BE2C (cell line): Measurements from ENCODE around the gene UBQLN2.
"Not testable (repeated sequence)": the region's sequence is repeated elsewhere in the genome, so short reads cannot be mapped to it uniquely, and the experiment has no call there.

Experiments used
- DNase-seq: peaks from one replicate; pipeline ENCODE4 v3.0.0-alpha.2; 2020
- H3K27me3 ChIP-seq: fragments of 250-450 bp; sonication (Bioruptor Pico); 2 replicates; pipeline ENCODE4 v1.5.1; 2020; ENCODE audit warnings: mild to moderate bottlenecking
- H3K36me3 ChIP-seq: fragments of 250-450 bp; sonication (Bioruptor Pico); 2 replicates; pipeline ENCODE4 v1.5.1; 2020; ENCODE audit warnings: mild to moderate bottlenecking
- H3K4me1 ChIP-seq: fragments of 250-450 bp; sonication (Bioruptor Pico); 2 replicates; pipeline ENCODE4 v1.5.1; 2020
- H3K4me3 ChIP-seq: 2 replicates; pipeline ENCODE4 v1.5.1; 2011; ENCODE audit warnings: low read depth, low read length
- H3K9me3 ChIP-seq: fragments of 250-450 bp; sonication (Bioruptor Pico); 2 replicates; pipeline ENCODE4 v1.5.1; 2020
- TF ChIP-seq, protein P1 (sequence below): IDR thresholded peaks from 2 replicates; pipeline ENCODE4 v1.5.1; 2012; ENCODE audit warnings: mild to moderate bottlenecking, low read depth, low read length

The UBQLN2 gene

DNA sequence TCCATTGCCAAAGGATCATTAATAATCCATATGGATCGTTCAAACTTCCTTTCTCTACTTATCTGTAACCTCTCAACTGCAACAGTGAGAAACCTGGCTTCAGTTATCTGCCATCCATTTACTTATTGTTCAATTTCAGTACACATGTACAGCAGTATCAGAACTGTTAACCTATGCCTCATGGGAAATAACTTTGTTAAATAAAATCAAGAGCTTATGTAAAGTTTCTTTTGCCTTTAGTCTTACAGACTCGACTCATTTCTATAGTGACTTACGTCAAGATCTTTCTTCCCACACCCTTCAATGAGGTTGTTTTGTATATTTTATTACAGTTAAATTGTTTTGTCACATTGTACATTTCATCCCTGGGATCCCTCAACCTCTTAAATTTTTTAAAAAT is 11.4 kb downstream of the UBQLN2 start:
- Histone ChIP-seq H3K27me3 (no peaks in the 10 kb centered on the region), H3K9me3 (no peaks in the 10 kb centered on the region), H3K36me3 (peaks cover under 1% of the 10 kb centered on the region; the same call in 1 of the 2 replicates), H3K4me1 (no peaks in the 10 kb centered on the region), H3K4me3 (no peak overlapping the region)
- TF ChIP-seq, protein P1, sequence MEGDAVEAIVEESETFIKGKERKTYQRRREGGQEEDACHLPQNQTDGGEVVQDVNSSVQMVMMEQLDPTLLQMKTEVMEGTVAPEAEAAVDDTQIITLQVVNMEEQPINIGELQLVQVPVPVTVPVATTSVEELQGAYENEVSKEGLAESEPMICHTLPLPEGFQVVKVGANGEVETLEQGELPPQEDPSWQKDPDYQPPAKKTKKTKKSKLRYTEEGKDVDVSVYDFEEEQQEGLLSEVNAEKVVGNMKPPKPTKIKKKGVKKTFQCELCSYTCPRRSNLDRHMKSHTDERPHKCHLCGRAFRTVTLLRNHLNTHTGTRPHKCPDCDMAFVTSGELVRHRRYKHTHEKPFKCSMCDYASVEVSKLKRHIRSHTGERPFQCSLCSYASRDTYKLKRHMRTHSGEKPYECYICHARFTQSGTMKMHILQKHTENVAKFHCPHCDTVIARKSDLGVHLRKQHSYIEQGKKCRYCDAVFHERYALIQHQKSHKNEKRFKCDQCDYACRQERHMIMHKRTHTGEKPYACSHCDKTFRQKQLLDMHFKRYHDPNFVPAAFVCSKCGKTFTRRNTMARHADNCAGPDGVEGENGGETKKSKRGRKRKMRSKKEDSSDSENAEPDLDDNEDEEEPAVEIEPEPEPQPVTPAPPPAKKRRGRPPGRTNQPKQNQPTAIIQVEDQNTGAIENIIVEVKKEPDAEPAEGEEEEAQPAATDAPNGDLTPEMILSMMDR, result no peak
- no peak for DNase-seq

DNA sequence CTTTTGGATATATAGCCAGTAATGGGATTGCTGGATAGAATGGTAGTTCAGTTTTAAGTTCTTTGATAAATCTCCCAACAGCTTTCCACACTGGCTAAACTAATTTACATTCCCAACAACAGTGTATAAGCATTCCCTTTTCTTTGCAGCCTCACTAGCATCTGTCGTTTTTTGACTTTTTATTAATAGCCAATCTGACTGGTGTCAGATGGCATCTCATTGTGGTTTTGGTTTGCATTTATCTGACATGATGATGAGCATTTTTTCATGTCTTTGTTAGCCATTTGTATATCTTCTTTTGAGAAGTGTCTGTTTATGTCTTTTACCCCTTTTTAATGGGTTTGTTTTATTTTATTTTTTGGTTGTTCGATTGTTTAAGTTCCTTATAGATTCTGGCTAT is 13.3 kb downstream of the UBQLN2 start:
- Histone ChIP-seq H3K9me3 (no peaks in the 10 kb centered on the region), H3K4me3 (no peak overlapping the region), H3K4me1 (no peaks in the 10 kb centered on the region), H3K36me3 (no peaks in the 10 kb centered on the region), H3K27me3 (no peaks in the 10 kb centered on the region)
- DNase-seq, result no peak
- TF ChIP-seq, protein P1, result no peak

DNA sequence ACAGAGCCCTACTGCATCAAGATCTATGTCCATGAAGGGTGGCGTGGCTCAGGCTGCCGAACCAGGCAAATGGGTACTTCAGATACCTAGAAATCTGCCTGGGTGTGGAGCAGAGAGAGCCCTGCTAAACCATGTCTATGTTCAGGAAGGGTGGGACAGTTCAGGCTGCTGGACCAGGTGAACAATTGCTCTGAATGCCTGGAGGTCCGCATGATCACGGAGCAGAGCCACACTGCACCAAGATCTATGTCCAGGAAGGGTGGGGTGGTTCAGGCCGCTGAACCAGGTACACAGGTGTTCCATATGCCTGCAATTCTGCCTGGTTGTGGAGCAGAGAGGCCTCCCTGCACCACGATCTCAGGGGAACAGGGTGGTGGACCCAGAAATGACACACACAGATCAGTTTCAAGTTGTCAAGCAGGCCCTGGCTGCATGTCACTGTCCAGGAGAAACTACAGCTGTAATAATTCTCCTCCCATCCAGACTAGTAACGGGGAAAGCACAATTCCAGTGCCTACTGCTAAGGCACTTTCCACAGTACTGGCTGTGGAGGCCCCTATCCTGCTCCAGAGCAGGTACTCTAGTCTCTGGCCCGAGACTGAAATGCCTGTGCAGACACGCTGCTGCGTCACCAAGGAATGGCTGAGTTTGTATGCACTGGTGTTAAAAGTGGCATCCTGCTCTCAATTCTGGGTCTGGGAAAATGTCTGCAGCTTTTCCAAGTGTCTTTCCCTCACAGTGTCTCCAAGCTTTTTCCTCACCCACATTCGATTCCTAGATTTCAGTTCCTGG is 25.2 kb downstream of the UBQLN2 start:
- no peaks in the 10 kb centered on the region for H3K9me3 ChIP-seq
- H3K4me1 ChIP-seq, result no peaks in the 10 kb centered on the region
- H3K36me3 ChIP-seq, result no peaks in the 10 kb centered on the region
- no peak for DNase-seq
- TF ChIP-seq, protein P1, result no peak
- H3K4me3 ChIP-seq, result no peak overlapping the region
- H3K27me3 ChIP-seq, result no peaks in the 10 kb centered on the region

DNA sequence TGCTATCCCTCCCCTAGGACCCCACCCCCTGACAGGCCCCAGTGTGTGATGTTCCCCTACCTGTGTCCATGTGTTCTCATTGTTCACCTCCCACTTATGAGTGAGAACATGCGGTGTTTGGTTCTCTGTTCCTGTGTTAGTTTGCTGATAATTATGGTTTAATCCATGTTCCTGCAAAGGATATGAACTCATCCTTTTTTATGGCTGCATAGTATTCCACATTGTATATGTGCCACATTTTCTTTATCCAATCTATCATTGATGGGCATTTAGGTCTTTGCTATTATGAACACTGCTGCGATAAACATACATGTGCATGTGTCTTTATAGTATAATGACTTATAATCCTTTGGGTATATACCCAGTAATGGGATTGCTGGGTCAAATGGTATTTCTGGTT is 28.4 kb downstream of the UBQLN2 start:
- not testable (repeated sequence) for H3K36me3 ChIP-seq, H3K27me3 ChIP-seq, H3K9me3 ChIP-seq, H3K4me3 ChIP-seq, H3K4me1 ChIP-seq, DNase-seq

DNA sequence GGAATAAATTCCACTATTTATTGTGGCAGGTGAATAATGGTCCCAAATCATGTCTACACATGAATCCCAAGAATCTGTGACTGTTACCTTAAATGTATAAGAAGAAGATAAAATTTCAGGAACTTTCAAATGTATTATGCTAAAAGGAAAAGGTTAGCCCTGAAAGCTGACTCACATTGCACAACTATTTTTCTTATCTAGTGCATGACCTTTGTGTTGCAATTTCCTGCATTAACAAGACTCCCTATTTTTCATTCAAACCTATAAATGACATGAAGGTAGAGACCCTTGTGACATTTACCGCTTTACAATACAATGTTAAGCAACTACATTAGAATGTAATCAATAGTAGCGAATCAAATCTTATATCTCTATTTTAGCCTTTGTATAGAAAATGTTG is 36.7 kb downstream of the UBQLN2 start:
- no peaks in the 10 kb centered on the region for H3K27me3 ChIP-seq
- H3K9me3 ChIP-seq, result no peaks in the 10 kb centered on the region
- H3K4me1 ChIP-seq, result no peaks in the 10 kb centered on the region
- no peak for DNase-seq
- H3K36me3 ChIP-seq, result no peaks in the 10 kb centered on the region
- no peak overlapping the region for H3K4me3 ChIP-seq
- TF ChIP-seq, protein P1, result no peak

DNA sequence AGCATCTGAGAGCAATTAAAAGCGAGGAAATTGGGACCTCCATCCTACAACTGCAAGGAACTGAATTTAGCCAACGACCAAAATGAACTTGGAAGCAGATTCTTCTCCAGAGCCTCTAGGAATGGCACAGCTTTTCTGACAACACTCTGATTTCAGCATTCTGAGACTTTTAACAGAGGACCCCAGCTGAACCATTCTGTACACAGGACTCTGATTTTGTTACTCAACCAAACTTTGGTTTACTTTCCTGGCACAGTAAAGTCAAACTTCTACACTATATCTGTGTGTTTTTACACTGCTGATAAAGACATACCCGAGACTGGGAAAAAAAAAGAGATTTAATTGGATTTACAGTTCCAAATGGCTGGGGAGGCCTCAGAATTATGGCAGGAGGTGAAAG is 37.6 kb downstream of the UBQLN2 start:
- H3K4me3 ChIP-seq, result no peak overlapping the region
- H3K9me3 ChIP-seq, result no peaks in the 10 kb centered on the region
- TF ChIP-seq, protein P1, result no peak
- H3K4me1 ChIP-seq, result no peaks in the 10 kb centered on the region
- H3K27me3 ChIP-seq, result no peaks in the 10 kb centered on the region
- no peak for DNase-seq
- no peaks in the 10 kb centered on the region for H3K36me3 ChIP-seq
